WTC11 (cell line): ENCODE results near the gene FAM151A. TPM values are rescaled to one million over a fixed set of nuclear protein-coding genes. Genes with fewer than 3 reads are reported as not detected.
A peak's percentile ranks its signal among the peaks of the same experiment; 100 is the strongest.

Source experiments
- ATAC-seq: fragments of 200-7000 bp; cut with Tn5 transposase; 2 replicates; pipeline ENCODE4 v1.10.0; 2021; ENCODE audit warnings: mild to moderate bottlenecking, moderate library complexity
- CTCF ChIA-PET: fragments of 300-600 bp; sonication (Branson Sonifier 250); formaldehyde crosslinking; loops from one replicate; lab custom pipeline; 2021; ENCODE audit warnings: antibody characterized with exemption; lab: Charles Lee
- POLR2A ChIA-PET: fragments of 350-600 bp; sonication (Branson Sonifier 250); formaldehyde crosslinking; loops from one replicate; lab custom pipeline; 2021; ENCODE audit warnings: antibody characterized with exemption; lab: Charles Lee
- DNase-seq: peaks from one replicate; pipeline ENCODE4 v3.0.0; 2021; ENCODE audit warnings: low spot score
- H3K27ac Mint-ChIP-seq: 2 replicates; pipeline ENCODE4 v1.8.0; 2021; ENCODE audit warnings: mixed read lengths
- H3K27me3 Mint-ChIP-seq: 2 replicates; pipeline ENCODE4 v1.8.0; 2021; ENCODE audit warnings: low read depth, mild to moderate bottlenecking, moderate library complexity, mixed read lengths
- H3K36me3 Mint-ChIP-seq: 2 replicates; pipeline ENCODE4 v1.8.0; 2021; ENCODE audit warnings: mixed read lengths
- H3K4me1 Mint-ChIP-seq: 2 replicates; pipeline ENCODE4 v1.8.0; 2022; ENCODE audit warnings: mixed read lengths
- H3K4me3 Mint-ChIP-seq: 2 replicates; pipeline ENCODE4 v1.8.0; 2021; ENCODE audit warnings: mild to moderate bottlenecking, moderate library complexity, mixed read lengths
- H3K9me3 Mint-ChIP-seq: 2 replicates; pipeline ENCODE4 v1.8.0; 2021; ENCODE audit warnings: mixed read lengths
- ATF1 ChIP-seq: sonication (generic); formaldehyde crosslinking; IDR thresholded peaks from 2 replicates; pipeline ENCODE4 v1.8.1; 2023; ENCODE audit warnings: mild to moderate bottlenecking, moderate library complexity, missing genetic modification reagents
- E2F5 ChIP-seq: sonication (generic); formaldehyde crosslinking; IDR thresholded peaks from 2 replicates; pipeline ENCODE4 v1.8.1; 2022; ENCODE audit warnings: mild to moderate bottlenecking, moderate library complexity, missing genetic modification reagents
- EMX1 ChIP-seq: fragments of 250-450 bp; sonication (Bioruptor Pico); IDR thresholded peaks from 2 replicates; pipeline ENCODE4 v1.8.0; 2021; ENCODE audit warnings: mild to moderate bottlenecking
- GABPB1 ChIP-seq: sonication (generic); formaldehyde crosslinking; IDR thresholded peaks from 2 replicates; pipeline ENCODE4 v1.8.1; 2023; ENCODE audit warnings: mild to moderate bottlenecking, missing genetic modification reagents
- GRHL2 ChIP-seq: fragments of 250-450 bp; sonication (Bioruptor Pico); IDR thresholded peaks from 2 replicates; pipeline ENCODE4 v1.8.0; 2022; ENCODE audit warnings: mild to moderate bottlenecking, moderate library complexity; ENCODE audit not compliant: insufficient replicate concordance, severe bottlenecking
- GTF2I ChIP-seq: fragments of 250-450 bp; sonication (Bioruptor Pico); conservative IDR thresholded peaks from 2 replicates; pipeline ENCODE4 v1.4.0; 2021; ENCODE audit warnings: mild to moderate bottlenecking
- HMGA2 ChIP-seq: fragments of 250-450 bp; sonication (Bioruptor Pico); IDR thresholded peaks from 2 replicates; pipeline ENCODE4 v1.4.0; 2021; ENCODE audit warnings: mild to moderate bottlenecking, moderate library complexity
- HMGXB4 ChIP-seq: sonication (generic); formaldehyde crosslinking; IDR thresholded peaks from 2 replicates; pipeline ENCODE4 v1.8.1; 2023; ENCODE audit warnings: mild to moderate bottlenecking, moderate library complexity, missing genetic modification reagents
- JAZF1 ChIP-seq: fragments of 250-450 bp; sonication (Bioruptor Pico); IDR thresholded peaks from 2 replicates; pipeline ENCODE4 v1.9.0; 2021; ENCODE audit warnings: moderate library complexity, mild to moderate bottlenecking, inconsistent platforms
- JUN ChIP-seq: sonication (generic); formaldehyde crosslinking; IDR thresholded peaks from 2 replicates; pipeline ENCODE4 v1.8.0; 2023; ENCODE audit warnings: mild to moderate bottlenecking, missing genetic modification reagents
- NR2C2 ChIP-seq: sonication (generic); formaldehyde crosslinking; IDR thresholded peaks from 2 replicates; pipeline ENCODE4 v1.8.0; 2022; ENCODE audit warnings: mild to moderate bottlenecking, missing genetic modification reagents
- RORB ChIP-seq: fragments of 250-450 bp; sonication (Bioruptor Pico); IDR thresholded peaks from 2 replicates; pipeline ENCODE4 v1.9.0; 2021; ENCODE audit warnings: mild to moderate bottlenecking
- SMAD4 ChIP-seq: sonication (generic); formaldehyde crosslinking; IDR thresholded peaks from 2 replicates; pipeline ENCODE4 v1.8.0; 2022; ENCODE audit warnings: mild to moderate bottlenecking, missing genetic modification reagents
- TEAD4 ChIP-seq: sonication (generic); formaldehyde crosslinking; IDR thresholded peaks from 2 replicates; pipeline ENCODE4 v1.8.0; 2022; ENCODE audit warnings: mild to moderate bottlenecking, missing genetic modification reagents
- TP53 ChIP-seq: sonication (generic); formaldehyde crosslinking; IDR thresholded peaks from 2 replicates; pipeline ENCODE4 v1.8.1; 2023; ENCODE audit warnings: mild to moderate bottlenecking, missing genetic modification reagents
- ZNF121 ChIP-seq: sonication (generic); formaldehyde crosslinking; IDR thresholded peaks from 2 replicates; pipeline ENCODE4 v1.8.0; 2023; ENCODE audit warnings: missing genetic modification reagents
- ZNF317 ChIP-seq: sonication (generic); formaldehyde crosslinking; IDR thresholded peaks from 2 replicates; pipeline ENCODE4 v1.8.1; 2023; ENCODE audit warnings: low read depth, mild to moderate bottlenecking, moderate library complexity, missing genetic modification reagents, borderline replicate concordance
- ZNF423 ChIP-seq: fragments of 250-450 bp; sonication (Bioruptor Pico); IDR thresholded peaks from 2 replicates; pipeline ENCODE4 v2.1.2; 2022; ENCODE audit warnings: mild to moderate bottlenecking, moderate library complexity
- total RNA-seq: library from RNA; stranded (reverse); gene quantifications from 3 replicates; pipeline ENCODE4 v1.2.3, GENCODE V29; 2021
- TF ChIP-seq, protein P1 (sequence below): sonication (generic); formaldehyde crosslinking; IDR thresholded peaks from 2 replicates; pipeline ENCODE4 v1.8.1; 2022; ENCODE audit warnings: low read depth, missing genetic modification reagents, borderline replicate concordance
- TF ChIP-seq, protein P2 (sequence below): sonication (generic); formaldehyde crosslinking; IDR thresholded peaks from 2 replicates; pipeline ENCODE4 v1.8.0; 2022; ENCODE audit warnings: mild to moderate bottlenecking, missing genetic modification reagents
- TF ChIP-seq, protein P3 (sequence below): sonication (generic); formaldehyde crosslinking; IDR thresholded peaks from 2 replicates; pipeline ENCODE4 v1.8.1; 2023; ENCODE audit warnings: mild to moderate bottlenecking, missing genetic modification reagents, moderate library complexity
- TF ChIP-seq, protein P4 (sequence below): sonication (generic); formaldehyde crosslinking; conservative IDR thresholded peaks from 2 replicates; pipeline ENCODE4 v1.8.1; 2023; ENCODE audit warnings: mild to moderate bottlenecking, low read depth, missing genetic modification reagents, moderate library complexity

Gene FAM151A
- total RNA-seq, 1 experiment from 2014 or later, result 0.11 TPM

- no peak overlapping the region for H3K4me3 Mint-ChIP-seq
- peak; percentile 21; the same call in 1 of the 2 replicates for TF ChIP-seq ZNF121
- no peak for TF ChIP-seq GRHL2
- ATAC-seq, result peak; percentile 17
- H3K4me1 Mint-ChIP-seq, result peaks cover 57% of the 10 kb centered on the region
- ChIA-PET POLR2A (no interaction called here), CTCF (interaction anchor here (1.0 to 1.7 kb wide), 2 partner anchors 10 to 28 kb away, joined by 3 to 7 read pairs; no protein-coding TSS in a partner anchor)
- no peaks in the 10 kb centered on the region for H3K27me3 Mint-ChIP-seq
- no peak overlapping the region for H3K27ac Mint-ChIP-seq
- no peaks in the 10 kb centered on the region for H3K36me3 Mint-ChIP-seq
- DNase-seq, result no peak
- no peaks in the 10 kb centered on the region for H3K9me3 Mint-ChIP-seq
These were observed 48.2 kb downstream of the FAM151A start for GRCh38 chr1:54575161-54575560.

DNA sequence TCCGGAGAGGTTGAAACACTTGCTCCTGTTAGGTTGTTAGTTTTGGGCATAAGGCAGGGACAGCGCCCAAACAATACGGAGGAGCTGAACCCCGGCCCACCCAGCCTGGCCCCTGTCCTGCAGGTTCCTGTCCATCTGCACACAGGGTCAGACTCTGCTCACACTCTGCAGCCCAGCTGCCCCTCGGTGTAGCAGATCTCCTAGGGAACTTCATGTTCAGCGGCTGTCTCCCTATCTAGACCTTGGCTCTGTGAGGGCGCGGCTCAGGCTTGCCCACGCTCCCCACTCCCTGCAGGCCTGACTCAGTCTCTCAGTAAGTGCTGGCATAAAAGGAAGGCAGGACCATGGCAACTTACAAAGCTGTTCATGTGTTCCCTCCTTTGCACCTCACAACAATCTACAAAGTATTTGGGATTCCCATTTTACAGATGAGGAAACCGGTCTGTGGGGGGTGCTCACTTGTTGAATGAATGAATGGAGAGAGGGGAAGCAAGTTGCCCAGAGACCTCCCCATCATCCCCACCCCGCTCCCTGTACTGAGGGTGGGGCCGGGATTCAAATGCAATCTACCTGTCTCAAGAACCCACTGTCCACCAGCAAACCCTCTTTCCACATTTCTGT, 49.1 kb downstream of the FAM151A start:
- no peak for ATAC-seq
- no peak for DNase-seq
- Mint-ChIP-seq H3K4me1 (peaks cover 62% of the 10 kb centered on the region), H3K27ac (peak overlapping the region; percentile 46; the same call in 1 of the 2 replicates), H3K4me3 (no peak overlapping the region), H3K9me3 (no peaks in the 10 kb centered on the region), H3K36me3 (no peaks in the 10 kb centered on the region), H3K27me3 (no peaks in the 10 kb centered on the region)
- POLR2A ChIA-PET, result no interaction called here
- TF ChIP-seq ATF1 (CRISPR knock-in tag) (no peak), SMAD4 (CRISPR knock-in tag) (no peak), NR2C2 (no peak), JUN (CRISPR knock-in tag) (no peak), HMGXB4 (CRISPR knock-in tag) (no peak), ZNF423 (CRISPR knock-in tag) (no peak), EMX1 (no peak), HMGA2 (CRISPR knock-in tag) (no peak), TEAD4 (CRISPR knock-in tag) (no peak), JAZF1 (CRISPR knock-in tag) (no peak), E2F5 (CRISPR knock-in tag) (no peak)
- TF ChIP-seq, protein P1, sequence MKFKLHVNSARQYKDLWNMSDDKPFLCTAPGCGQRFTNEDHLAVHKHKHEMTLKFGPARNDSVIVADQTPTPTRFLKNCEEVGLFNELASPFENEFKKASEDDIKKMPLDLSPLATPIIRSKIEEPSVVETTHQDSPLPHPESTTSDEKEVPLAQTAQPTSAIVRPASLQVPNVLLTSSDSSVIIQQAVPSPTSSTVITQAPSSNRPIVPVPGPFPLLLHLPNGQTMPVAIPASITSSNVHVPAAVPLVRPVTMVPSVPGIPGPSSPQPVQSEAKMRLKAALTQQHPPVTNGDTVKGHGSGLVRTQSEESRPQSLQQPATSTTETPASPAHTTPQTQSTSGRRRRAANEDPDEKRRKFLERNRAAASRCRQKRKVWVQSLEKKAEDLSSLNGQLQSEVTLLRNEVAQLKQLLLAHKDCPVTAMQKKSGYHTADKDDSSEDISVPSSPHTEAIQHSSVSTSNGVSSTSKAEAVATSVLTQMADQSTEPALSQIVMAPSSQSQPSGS (CRISPR knock-in tag), result no peak
- TF ChIP-seq, protein P2, sequence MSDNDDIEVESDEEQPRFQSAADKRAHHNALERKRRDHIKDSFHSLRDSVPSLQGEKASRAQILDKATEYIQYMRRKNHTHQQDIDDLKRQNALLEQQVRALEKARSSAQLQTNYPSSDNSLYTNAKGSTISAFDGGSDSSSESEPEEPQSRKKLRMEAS, result no peak
- CTCF ChIA-PET, result interaction anchor here (0.5 to 1.7 kb wide), 4 partner anchors 9 to 121 kb away, joined by 3 to 7 read pairs (median 4); no protein-coding TSS in a partner anchor

GRCh38 chr1:54572542-54572850, 50.8 kb downstream of the FAM151A start:
- no peaks in the 10 kb centered on the region for H3K27me3 Mint-ChIP-seq
- no peak for TF ChIP-seq JUN (CRISPR knock-in tag)
- no peak for TF ChIP-seq HMGA2 (CRISPR knock-in tag)
- no peak for TF ChIP-seq GTF2I (CRISPR knock-in tag)
- no peak for TF ChIP-seq E2F5 (CRISPR knock-in tag)
- no peak for TF ChIP-seq ZNF317 (CRISPR knock-in tag)
- TF ChIP-seq, protein P3, sequence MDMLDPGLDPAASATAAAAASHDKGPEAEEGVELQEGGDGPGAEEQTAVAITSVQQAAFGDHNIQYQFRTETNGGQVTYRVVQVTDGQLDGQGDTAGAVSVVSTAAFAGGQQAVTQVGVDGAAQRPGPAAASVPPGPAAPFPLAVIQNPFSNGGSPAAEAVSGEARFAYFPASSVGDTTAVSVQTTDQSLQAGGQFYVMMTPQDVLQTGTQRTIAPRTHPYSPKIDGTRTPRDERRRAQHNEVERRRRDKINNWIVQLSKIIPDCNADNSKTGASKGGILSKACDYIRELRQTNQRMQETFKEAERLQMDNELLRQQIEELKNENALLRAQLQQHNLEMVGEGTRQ (CRISPR knock-in tag), result no peak
- no peak for TF ChIP-seq GABPB1 (CRISPR knock-in tag)
- no peak for TF ChIP-seq RORB (CRISPR knock-in tag)
- TF ChIP-seq SMAD4 (CRISPR knock-in tag), result no peak
- TF ChIP-seq, protein P4, sequence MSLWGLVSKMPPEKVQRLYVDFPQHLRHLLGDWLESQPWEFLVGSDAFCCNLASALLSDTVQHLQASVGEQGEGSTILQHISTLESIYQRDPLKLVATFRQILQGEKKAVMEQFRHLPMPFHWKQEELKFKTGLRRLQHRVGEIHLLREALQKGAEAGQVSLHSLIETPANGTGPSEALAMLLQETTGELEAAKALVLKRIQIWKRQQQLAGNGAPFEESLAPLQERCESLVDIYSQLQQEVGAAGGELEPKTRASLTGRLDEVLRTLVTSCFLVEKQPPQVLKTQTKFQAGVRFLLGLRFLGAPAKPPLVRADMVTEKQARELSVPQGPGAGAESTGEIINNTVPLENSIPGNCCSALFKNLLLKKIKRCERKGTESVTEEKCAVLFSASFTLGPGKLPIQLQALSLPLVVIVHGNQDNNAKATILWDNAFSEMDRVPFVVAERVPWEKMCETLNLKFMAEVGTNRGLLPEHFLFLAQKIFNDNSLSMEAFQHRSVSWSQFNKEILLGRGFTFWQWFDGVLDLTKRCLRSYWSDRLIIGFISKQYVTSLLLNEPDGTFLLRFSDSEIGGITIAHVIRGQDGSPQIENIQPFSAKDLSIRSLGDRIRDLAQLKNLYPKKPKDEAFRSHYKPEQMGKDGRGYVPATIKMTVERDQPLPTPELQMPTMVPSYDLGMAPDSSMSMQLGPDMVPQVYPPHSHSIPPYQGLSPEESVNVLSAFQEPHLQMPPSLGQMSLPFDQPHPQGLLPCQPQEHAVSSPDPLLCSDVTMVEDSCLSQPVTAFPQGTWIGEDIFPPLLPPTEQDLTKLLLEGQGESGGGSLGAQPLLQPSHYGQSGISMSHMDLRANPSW (CRISPR knock-in tag), result no peak
- TF ChIP-seq TP53 (CRISPR knock-in tag), result no peak

More at GRCh38 chr1:54572542-54572850, 50.8 kb downstream of the FAM151A start:
- Mint-ChIP-seq H3K36me3 (no peaks in the 10 kb centered on the region), H3K27ac (peak overlapping the region; percentile 89), H3K9me3 (no peaks in the 10 kb centered on the region), H3K4me1 (peaks cover 65% of the 10 kb centered on the region), H3K4me3 (no peak overlapping the region)
- no peak for ATAC-seq
- POLR2A ChIA-PET, result no interaction called here
- CTCF ChIA-PET, result interaction anchor here (0.8 to 2.6 kb wide), 10 partner anchors 9 to 451 kb away, joined by 3 to 12 read pairs (median 4); partner anchors contain the start of gene ACOT11
- DNase-seq, result no peak
